MM.1S (cell line): ENCODE results near the gene IQCM.

Source experiments
- DNase-seq: peaks from one replicate; pipeline ENCODE4 v3.0.0-alpha.2; 2015
- H2AFZ ChIP-seq: fragments of 300-600 bp; sonication (generic); 2 replicates; pipeline ENCODE4 v1.6.0; 2016; ENCODE audit warnings: antibody characterized with exemption, low read length
- H3F3A ChIP-seq: fragments of 300-600 bp; sonication (generic); 2 replicates; pipeline ENCODE4 v1.6.1; 2016; ENCODE audit warnings: mild to moderate bottlenecking, antibody characterized with exemption, low read length, moderate library complexity, mixed read lengths; ENCODE audit not compliant: insufficient read depth
- H3K27ac ChIP-seq: fragments of 300-600 bp; sonication (generic); 2 replicates; pipeline ENCODE4 v1.5.1; 2016; ENCODE audit warnings: mild to moderate bottlenecking, low read length
- H3K27me3 ChIP-seq: fragments of 300-600 bp; sonication (generic); replicated peaks from 2 replicates; pipeline ENCODE4 v1.6.0; 2016; ENCODE audit warnings: low read length; ENCODE audit not compliant: insufficient read depth
- H3K36me3 ChIP-seq: fragments of 300-600 bp; sonication (generic); replicated peaks from 2 replicates; pipeline ENCODE4 v1.6.1; 2016; ENCODE audit warnings: mild to moderate bottlenecking, low read length, mixed read lengths; ENCODE audit not compliant: insufficient read depth
- H3K4me1 ChIP-seq: fragments of 300-600 bp; sonication (generic); 2 replicates; pipeline ENCODE4 v1.6.1; 2016; ENCODE audit warnings: low read length, mixed read lengths
- H3K4me2 ChIP-seq: fragments of 300-600 bp; sonication (generic); 2 replicates; pipeline ENCODE4 v1.6.0; 2016; ENCODE audit warnings: low read depth, low read length
- H3K4me3 ChIP-seq: fragments of 300-600 bp; sonication (generic); 2 replicates; pipeline ENCODE4 v1.5.1; 2016; ENCODE audit warnings: low read length, mixed read lengths
- H3K79me2 ChIP-seq: fragments of 300-600 bp; sonication (generic); 2 replicates; pipeline ENCODE4 v1.6.1; 2016; ENCODE audit warnings: mixed run types, low read length, mixed read lengths
- H3K9ac ChIP-seq: fragments of 300-600 bp; sonication (generic); 2 replicates; pipeline ENCODE4 v1.6.1; 2016; ENCODE audit warnings: low read length, mixed read lengths
- H3K9me2 ChIP-seq: fragments of 300-600 bp; sonication (generic); replicated peaks from 2 replicates; pipeline ENCODE4 v1.6.1; 2016; ENCODE audit warnings: mild to moderate bottlenecking, low read length, mixed read lengths; ENCODE audit not compliant: insufficient read depth
- H3K9me3 ChIP-seq: fragments of 300-600 bp; sonication (generic); replicated peaks from 2 replicates; pipeline ENCODE4 v1.6.1; 2016; ENCODE audit warnings: mild to moderate bottlenecking, low read length, mixed read lengths; ENCODE audit not compliant: insufficient read depth
- H4K20me1 ChIP-seq: fragments of 300-600 bp; sonication (generic); 2 replicates; pipeline ENCODE4 v1.6.1; 2016; ENCODE audit warnings: mild to moderate bottlenecking, low read length, moderate library complexity, mixed read lengths; ENCODE audit not compliant: insufficient read depth
- CTCF ChIP-seq: fragments of 300-600 bp; sonication (generic); IDR thresholded peaks from 2 replicates; pipeline ENCODE4 v1.5.1; 2016; ENCODE audit warnings: antibody characterized with exemption, low read length, mixed read lengths
- EZH2 ChIP-seq: fragments of 300-600 bp; sonication (generic); optimal IDR thresholded peaks from 2 replicates; pipeline ENCODE3; 2017; ENCODE audit warnings: low read depth, mild to moderate bottlenecking, antibody characterized with exemption, low read length, mixed read lengths
- EZH2phosphoT487 ChIP-seq: fragments of 300-600 bp; sonication (generic); IDR thresholded peaks from 2 replicates; pipeline ENCODE4 v1.6.1; 2018; ENCODE audit warnings: antibody characterized with exemption, low read length

IQCM gene

GRCh38 chr4:149831656-149832208, 16.1 kb upstream of the IQCM start:
- Histone ChIP-seq H3K4me2 (no peak overlapping the region), H3K27ac (no peak overlapping the region), H3K9me3 (no peaks in the 10 kb centered on the region), H4K20me1 (no peaks in the 10 kb centered on the region), H3K36me3 (no peaks in the 10 kb centered on the region), H3K4me3 (no peak overlapping the region), H3K79me2 (no peaks in the 10 kb centered on the region), H3K9ac (no peak overlapping the region), H2AFZ (no peak overlapping the region), H3K27me3 (no peaks in the 10 kb centered on the region), H3K4me1 (no peaks in the 10 kb centered on the region), H3F3A (no peaks in the 10 kb centered on the region), H3K9me2 (no peaks in the 10 kb centered on the region)
- no peak for DNase-seq
- TF ChIP-seq EZH2: no peak
- TF ChIP-seq CTCF: no peak
- no peak for TF ChIP-seq EZH2phosphoT487

- H4K20me1 ChIP-seq: no peaks in the 10 kb centered on the region
- no peak overlapping the region for H3K27ac ChIP-seq
- DNase-seq: no peak
Observed at GRCh38 chr4:149830823-149831222, 15.2 kb upstream of the IQCM start.

GRCh38 chr4:149825336-149825735, 9.7 kb upstream of the IQCM start:
- H3K27me3 ChIP-seq: no peaks in the 10 kb centered on the region
- no peak overlapping the region for H3K4me2 ChIP-seq
- no peaks in the 10 kb centered on the region for H3K9me3 ChIP-seq
- no peak for DNase-seq
- no peaks in the 10 kb centered on the region for H3K79me2 ChIP-seq
- no peaks in the 10 kb centered on the region for H3K9me2 ChIP-seq
- no peaks in the 10 kb centered on the region for H3F3A ChIP-seq
- H3K9ac ChIP-seq: no peak overlapping the region
- no peak overlapping the region for H3K27ac ChIP-seq
- H2AFZ ChIP-seq: no peak overlapping the region
- H4K20me1 ChIP-seq: no peaks in the 10 kb centered on the region
- no peak overlapping the region for H3K4me3 ChIP-seq
- no peaks in the 10 kb centered on the region for H3K4me1 ChIP-seq
- TF ChIP-seq EZH2phosphoT487: no peak
- TF ChIP-seq EZH2: no peak
- TF ChIP-seq CTCF: no peak
- H3K36me3 ChIP-seq: no peaks in the 10 kb centered on the region

More at GRCh38 chr4:149830823-149831222, 15.2 kb upstream of the IQCM start:
- H3F3A ChIP-seq: no peaks in the 10 kb centered on the region
- no peaks in the 10 kb centered on the region for H3K79me2 ChIP-seq
- H3K4me1 ChIP-seq: no peaks in the 10 kb centered on the region
- no peaks in the 10 kb centered on the region for H3K27me3 ChIP-seq
- no peak overlapping the region for H3K4me3 ChIP-seq
- H3K4me2 ChIP-seq: no peak overlapping the region
- no peaks in the 10 kb centered on the region for H3K36me3 ChIP-seq
- H3K9ac ChIP-seq: no peak overlapping the region
- no peaks in the 10 kb centered on the region for H3K9me3 ChIP-seq
- H2AFZ ChIP-seq: no peak overlapping the region
- TF ChIP-seq CTCF: no peak
- TF ChIP-seq EZH2phosphoT487: no peak
- no peak for TF ChIP-seq EZH2
- no peaks in the 10 kb centered on the region for H3K9me2 ChIP-seq
